ENCODE data around the gene ATMIN.

ATMIN gene

DNA sequence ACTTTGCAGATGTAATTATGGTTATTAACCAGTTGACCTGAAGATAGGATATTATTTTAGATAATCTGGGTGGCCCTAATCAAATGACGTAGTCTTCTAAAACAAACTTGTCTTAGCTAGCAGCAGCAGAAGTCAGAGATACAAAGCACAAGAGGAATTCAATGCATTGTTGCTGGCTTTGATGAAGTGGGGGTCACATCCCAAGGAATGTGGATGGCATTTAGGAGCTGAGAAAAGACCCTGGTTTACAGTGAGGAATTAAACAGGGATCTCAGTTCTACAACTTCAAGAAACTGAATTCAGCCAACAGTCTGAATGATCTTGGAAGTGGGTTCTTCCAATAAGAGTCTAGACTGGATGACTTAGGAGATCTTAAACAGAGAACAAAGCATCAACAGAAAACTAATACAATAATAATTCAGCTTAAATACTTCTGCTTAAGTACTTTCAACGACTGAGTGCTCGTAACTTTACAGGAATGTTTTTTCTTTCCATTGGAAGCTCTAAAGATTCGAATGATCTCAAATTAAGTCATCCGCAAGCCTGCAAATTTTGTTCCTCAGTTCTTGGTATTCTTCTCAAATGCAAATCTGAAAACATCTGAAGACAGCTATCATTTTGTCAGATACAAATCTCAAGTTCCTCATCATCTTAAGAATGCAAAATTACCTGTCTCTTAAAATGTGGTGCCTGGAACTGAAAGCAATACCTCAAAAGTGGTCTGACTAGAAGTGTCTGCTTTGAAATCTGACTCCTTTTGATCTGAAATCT lies 38.1 kb downstream of the ATMIN start:
- DNase-seq, result no peak

DNA sequence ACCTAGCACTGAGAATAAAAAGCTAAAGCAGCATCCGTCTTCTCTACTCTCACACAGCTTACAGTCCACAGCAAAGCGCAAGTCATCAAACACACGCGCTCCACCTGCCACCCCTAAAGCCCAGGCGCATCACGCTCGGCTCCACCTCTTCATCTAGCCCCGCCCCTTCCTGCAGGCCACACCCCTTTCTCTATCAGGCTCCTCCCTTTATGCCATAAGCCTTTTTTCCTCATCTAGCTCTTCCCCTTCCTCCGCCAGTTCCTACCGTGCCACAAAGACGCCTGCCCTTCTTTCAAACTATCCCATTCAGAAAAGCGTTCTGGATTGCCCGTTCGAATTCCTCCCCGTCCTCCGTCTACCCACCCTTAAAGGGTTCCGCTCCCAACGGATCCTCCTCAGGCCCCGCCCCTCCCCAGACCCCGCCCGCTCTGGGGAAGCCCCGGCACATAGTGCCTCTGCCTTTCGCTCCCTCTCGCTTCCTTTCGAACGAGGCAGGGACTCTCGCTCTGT lies 41.0 kb downstream of the ATMIN start:
- peak; percentile 90 for DNase-seq

DNA sequence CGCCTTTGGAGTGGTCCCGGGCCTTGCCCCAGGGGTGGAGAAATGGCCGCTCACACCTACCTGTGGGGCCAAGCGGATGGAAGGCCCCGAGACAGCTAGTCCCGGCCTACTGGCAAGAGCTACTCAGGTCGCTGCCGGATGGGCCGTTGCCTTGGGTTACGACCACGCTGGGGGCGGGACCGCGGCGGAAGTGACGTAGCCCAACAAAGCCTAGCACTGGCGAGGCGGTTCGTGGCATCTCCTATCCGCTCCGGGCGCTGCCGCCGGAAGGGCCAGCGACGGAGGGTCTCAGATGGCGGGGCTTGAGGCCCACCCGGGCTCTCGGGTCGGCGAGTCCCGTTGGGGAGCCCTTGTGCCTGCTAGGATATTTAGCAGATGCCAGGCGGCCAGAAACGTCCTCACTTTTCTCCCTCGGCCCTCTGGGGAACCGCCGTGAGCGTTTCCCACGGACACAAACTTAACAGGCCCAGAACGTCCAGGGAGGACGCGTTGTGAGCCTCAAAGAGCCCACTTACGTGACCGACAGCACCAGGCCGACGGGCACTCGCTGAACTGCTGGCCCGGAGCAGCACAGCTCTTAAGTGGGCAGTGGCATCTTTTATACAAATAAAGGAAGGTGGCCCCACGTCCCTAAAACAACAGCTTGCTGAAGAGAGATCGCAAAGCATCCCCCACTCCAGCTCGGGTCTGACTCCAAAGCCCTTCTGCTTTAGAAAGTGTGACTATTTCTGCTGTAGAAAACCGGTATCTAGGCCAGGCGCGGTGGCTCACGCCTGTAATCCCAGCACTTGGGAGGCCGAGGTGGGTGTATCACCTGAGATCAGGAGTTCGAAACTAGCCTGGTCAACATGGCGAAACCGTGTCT lies 41.7 kb downstream of the ATMIN start, which contains the start of gene C16orf46:
C16orf46 (minus strand) TSS at position 163 of the 865 bp plus-strand sequence. CDS start 13,283 bp downstream, outside the sequence.
- peak; percentile 96 for DNase-seq

DNA sequence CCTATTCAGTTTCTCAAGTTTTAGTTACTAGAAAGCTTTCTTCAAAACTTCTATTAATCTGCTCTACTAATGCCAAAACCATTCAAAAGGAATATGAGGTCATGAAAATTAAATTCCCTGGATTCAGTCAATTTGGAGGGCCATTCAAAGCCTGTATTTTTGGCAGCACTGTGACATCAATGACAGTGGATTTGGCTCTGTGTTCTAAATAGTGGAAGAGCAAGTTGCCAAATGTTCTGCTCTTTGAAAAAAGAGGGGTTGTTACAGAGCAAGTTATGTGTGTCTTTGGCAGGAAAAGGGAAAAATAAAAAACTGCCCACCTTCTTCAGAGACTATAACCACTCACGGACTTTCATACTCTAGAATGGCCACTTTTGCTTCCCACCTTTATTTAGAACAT lies 44.6 kb downstream of the ATMIN start:
- DNase-seq, result no peak

DNA sequence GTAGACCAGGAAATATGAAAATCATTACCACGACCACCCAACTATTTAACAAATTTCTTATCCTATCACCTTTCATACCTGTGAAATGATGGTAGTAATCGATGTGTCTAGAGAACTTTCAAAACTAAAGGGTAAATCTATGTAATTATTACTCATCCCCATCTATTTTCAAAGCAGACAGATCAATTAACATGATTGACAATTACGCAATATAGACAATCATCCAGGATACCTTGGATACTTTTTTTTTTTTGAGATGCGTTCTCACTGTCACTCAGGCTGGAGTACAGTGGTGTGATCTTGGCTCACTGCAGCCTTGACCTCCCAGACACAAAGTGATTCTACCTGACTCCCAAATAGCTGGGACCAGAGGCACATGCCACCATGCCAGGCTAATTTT lies 45.4 kb downstream of the ATMIN start:
- DNase-seq, result no peak

DNA sequence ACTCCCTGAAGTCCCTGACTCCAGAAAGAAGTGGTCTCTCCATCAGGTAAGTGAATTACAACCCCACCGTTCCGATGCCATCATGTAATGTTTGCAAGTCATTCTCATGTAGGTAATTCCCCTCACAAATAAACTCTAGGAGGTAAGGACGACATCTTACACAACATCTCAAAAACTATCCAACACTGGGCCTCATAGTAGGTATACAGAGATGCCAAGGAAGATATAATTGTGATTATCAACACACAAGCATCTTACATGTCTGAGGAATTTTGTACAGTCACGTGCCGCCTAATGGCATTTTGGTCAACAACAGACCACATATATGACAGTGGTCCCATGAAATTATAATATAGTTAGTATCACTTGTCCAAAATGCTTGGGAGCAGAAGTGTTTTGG lies 53.2 kb downstream of the ATMIN start:
- DNase-seq, result no peak

DNA sequence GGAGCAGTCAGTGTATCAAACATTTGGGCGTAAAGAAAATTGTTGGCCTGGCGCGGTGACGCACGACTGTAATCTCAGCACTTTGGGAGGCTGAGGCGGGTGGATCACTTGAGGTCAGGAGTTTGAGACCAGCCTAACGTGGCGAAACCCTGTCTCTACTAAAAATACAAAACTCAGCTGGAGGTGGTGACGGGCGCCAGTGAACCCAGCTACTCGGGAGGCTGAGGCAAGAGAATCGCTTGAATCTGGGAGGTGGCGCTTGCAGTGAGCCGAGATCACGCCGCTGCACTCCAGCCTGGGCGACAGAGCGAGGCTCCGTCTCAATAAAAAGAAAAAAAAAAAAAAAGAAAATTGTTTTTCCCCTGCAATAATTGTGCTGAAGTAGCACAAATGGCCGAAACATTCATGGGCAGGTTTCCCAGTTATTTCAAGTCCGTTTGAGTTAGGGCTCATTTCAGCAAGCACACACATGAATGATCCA lies 59.2 kb downstream of the ATMIN start:
- DNase-seq, result no peak

DNA sequence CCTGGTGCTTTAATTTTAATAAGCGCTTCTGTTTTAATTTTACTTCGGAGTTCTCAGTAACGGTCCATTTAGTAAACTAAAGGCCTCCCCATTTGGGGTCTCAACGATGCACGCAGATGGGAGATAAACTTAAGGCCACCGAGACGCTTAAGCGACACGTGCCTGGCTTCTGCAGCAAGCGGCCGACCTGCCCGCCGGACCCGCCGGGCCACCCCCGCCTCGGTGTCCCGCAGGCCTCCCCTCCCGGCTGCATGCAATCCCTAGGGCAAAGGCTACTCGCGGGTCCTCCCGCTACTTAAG lies 60.0 kb downstream of the ATMIN start:
- no peak for DNase-seq

DNA sequence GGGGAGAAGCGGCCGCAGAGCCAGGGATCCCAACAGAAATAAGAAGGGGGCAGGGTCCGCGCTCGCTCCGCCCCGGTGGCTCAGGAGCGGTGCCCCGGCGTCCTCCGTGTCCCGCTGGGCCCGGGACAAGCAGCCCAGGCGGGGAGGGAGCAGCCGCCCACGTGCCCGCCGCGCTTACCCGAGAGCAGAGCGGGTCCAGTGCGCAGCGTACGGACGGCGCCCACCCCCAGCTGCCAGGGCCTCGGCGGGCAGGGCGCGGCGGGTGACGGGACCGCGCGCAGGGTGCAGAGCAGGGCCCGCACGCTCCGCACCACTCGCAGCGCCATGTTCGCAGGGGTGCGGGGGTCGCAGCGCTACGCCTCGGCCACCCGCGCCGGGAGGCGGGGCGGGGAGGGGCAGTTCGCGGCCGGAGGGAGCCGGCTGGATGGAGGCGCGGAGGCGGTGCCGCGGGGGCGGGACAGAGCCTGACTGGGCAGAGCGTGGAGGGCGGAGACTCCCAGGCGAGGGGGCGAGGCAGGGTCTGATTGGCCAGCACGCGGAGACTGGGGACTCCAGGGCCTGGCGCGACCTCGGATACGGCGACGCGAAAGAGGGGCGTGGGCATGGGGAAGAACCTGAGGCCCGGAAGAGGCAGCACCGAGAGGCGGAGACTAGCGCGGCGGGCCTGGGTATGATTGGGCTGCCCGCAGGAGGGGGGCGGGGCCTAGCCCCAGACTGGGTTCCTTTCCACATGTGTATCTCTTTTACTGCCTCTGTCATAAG lies 60.5 kb downstream of the ATMIN start, which contains the start of gene GCSH:
GCSH (minus strand) TSS at position 443 of the 762 bp plus-strand sequence; CDS start at position 326, 117 bp downstream.
- peak; percentile 99 for DNase-seq

DNA sequence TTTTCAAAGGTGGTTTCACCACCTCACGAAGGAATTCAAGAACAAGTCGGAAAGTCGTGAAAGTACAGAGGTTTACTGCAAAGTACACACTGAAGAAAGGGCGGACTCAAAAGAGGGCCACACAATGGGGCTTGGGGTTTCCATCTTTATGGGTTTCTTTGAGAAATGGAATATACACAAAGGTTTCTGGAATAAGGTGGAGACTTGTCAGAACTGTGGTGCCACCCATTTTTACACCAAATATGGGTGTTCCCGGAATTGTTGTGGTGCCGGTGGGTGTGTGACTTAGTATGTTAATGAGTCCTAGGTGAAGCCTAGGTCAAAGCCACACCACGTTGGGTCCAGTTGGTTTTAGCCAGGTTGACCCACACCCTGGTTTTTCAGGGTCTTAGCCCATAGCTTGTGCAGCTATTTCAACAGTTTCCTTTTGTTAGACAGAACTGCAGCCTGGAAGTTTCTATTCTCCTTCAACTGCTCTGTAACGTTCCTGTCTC lies 61.1 kb downstream of the ATMIN start:
- DNase-seq, result no peak
